ENCODE data around the gene DNAJB9.

DNAJB9 gene

GRCh38 chr7:108604307-108605077 is 34.8 kb downstream of the DNAJB9 start:
- FAIRE-seq (no peak), DNase-seq (ENCODE audit: low spot score) (no peak)

GRCh38 chr7:108605559-108606201 is 36.0 kb downstream of the DNAJB9 start:
- FAIRE-seq (no peak), DNase-seq (ENCODE audit: low spot score) (no peak)

- FAIRE-seq (no peak), DNase-seq (ENCODE audit: low spot score) (no peak)
Observed at GRCh38 chr7:108609643-108610042, 40.0 kb downstream of the DNAJB9 start.

GRCh38 chr7:108611268-108611667 is 41.6 kb downstream of the DNAJB9 start:
- FAIRE-seq (no peak), DNase-seq (ENCODE audit: low spot score) (no peak)

GRCh38 chr7:108613147-108613948 is 43.7 kb downstream of the DNAJB9 start:
- DNase-seq (ENCODE audit: low spot score), result peak; percentile 53
- peak; percentile 88 for FAIRE-seq

- DNase-seq (ENCODE audit: low spot score) (no peak), FAIRE-seq (no peak)
Observed at GRCh38 chr7:108613949-108614381, 44.3 kb downstream of the DNAJB9 start.

- FAIRE-seq (no peak), DNase-seq (ENCODE audit: low spot score) (no peak)
Observed at GRCh38 chr7:108614896-108615295, 45.2 kb downstream of the DNAJB9 start.

GRCh38 chr7:108618056-108618455 is 48.4 kb downstream of the DNAJB9 start:
- no peak for FAIRE-seq
- no peak for DNase-seq (ENCODE audit: low spot score)

- DNase-seq (ENCODE audit: low spot score), result no peak
- FAIRE-seq, result no peak
Observed at GRCh38 chr7:108623220-108623619, 53.5 kb downstream of the DNAJB9 start.

All from RCC 7860 (cell line).